ENCODE measurements around the gene ADGRF1. TPM values are rescaled to one million over a fixed set of nuclear protein-coding genes. Genes with fewer than 3 reads are reported as not detected.

Gene ADGRF1
- total and polyA plus RNA-seq, 4 donors, result 0.06 to 0.39 (median 0.35) TPM; not detected in 1

- peaks cover 2% of the 10 kb centered on the region for H3K9me3 ChIP-seq (ENCODE audit: control insufficient read depth, insufficient read depth, low read length)
- no peak for DNase-seq (ENCODE audit: low read depth in 4 of 6, low spot score in 6 of 6)
- no peak overlapping the region for H3K27ac ChIP-seq (ENCODE audit: low read depth, low read length)
- H3K36me3 ChIP-seq (ENCODE audit: control insufficient read depth, insufficient read depth, low read length), result no peaks in the 10 kb centered on the region
- H3K4me1 ChIP-seq (ENCODE audit: control insufficient read depth, insufficient read depth, low read length), result no peaks in the 10 kb centered on the region
- H3K4me3 ChIP-seq (ENCODE audit: low read depth, low read length), result no peak overlapping the region
- no peaks in the 10 kb centered on the region for H3K27me3 ChIP-seq (ENCODE audit: control insufficient read depth, insufficient read depth, low read length)
- 89% methylated on average over 1 of the region's 3 CpGs for WGBS (ENCODE audit: insufficient coverage)
Observed at GRCh38 chr6:47047097-47047478, 5.0 kb upstream of the ADGRF1 start.

GRCh38 chr6:47044397-47044796 lies 2.3 kb upstream of the ADGRF1 start:
- Histone ChIP-seq H3K27me3 (ENCODE audit: control insufficient read depth, insufficient read depth, low read length) (no peaks in the 10 kb centered on the region), H3K4me1 (ENCODE audit: control insufficient read depth, insufficient read depth, low read length) (no peaks in the 10 kb centered on the region), H3K36me3 (ENCODE audit: control insufficient read depth, insufficient read depth, low read length) (no peaks in the 10 kb centered on the region), H3K27ac (ENCODE audit: low read depth, low read length) (no peak overlapping the region), H3K9me3 (ENCODE audit: control insufficient read depth, insufficient read depth, low read length) (no peaks in the 10 kb centered on the region), H3K4me3 (ENCODE audit: low read depth, low read length) (no peak overlapping the region)
- 57% methylated on average over 1 of the region's 5 CpGs for WGBS (ENCODE audit: insufficient coverage)
- DNase-seq (ENCODE audit: low read depth in 4 of 6, low spot score in 6 of 6), result no peak

GRCh38 chr6:47043286-47043685 lies 1.2 kb upstream of the ADGRF1 start:
- no peaks in the 10 kb centered on the region for H3K4me1 ChIP-seq (ENCODE audit: control insufficient read depth, insufficient read depth, low read length)
- H3K36me3 ChIP-seq (ENCODE audit: control insufficient read depth, insufficient read depth, low read length), result no peaks in the 10 kb centered on the region
- no peak overlapping the region for H3K27ac ChIP-seq (ENCODE audit: low read depth, low read length)
- no peaks in the 10 kb centered on the region for H3K9me3 ChIP-seq (ENCODE audit: control insufficient read depth, insufficient read depth, low read length)
- DNase-seq (ENCODE audit: low read depth in 4 of 6, low spot score in 6 of 6), result no peak
- WGBS (ENCODE audit: insufficient coverage), result no CpG with 5 or more reads among the region's 1 CpG
- no peak overlapping the region for H3K4me3 ChIP-seq (ENCODE audit: low read depth, low read length)
- H3K27me3 ChIP-seq (ENCODE audit: control insufficient read depth, insufficient read depth, low read length), result no peaks in the 10 kb centered on the region

DNA sequence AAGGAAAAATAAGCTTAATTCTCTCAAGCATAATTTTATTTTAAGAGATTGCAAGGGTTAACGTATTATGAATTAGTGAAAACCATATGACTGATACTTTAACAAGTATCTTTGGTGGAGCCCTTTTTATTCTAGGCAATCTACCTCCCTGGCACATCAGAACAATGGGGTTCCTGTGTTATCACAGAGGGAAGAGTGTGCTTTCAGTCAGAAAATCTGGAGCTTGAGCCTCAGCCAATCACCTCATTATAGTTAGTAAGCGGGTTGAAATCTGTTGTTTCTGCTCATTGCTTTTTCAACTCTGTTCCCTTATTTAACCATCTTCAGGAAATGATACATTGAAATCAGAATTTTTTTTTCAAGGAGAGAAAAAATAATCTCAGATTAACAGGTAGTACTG lies 391 bp downstream of the ADGRF1 start:
- Histone ChIP-seq H3K4me3 (ENCODE audit: low read depth, low read length) (no peak overlapping the region), H3K4me1 (ENCODE audit: control insufficient read depth, insufficient read depth, low read length) (no peaks in the 10 kb centered on the region), H3K9me3 (ENCODE audit: control insufficient read depth, insufficient read depth, low read length) (no peaks in the 10 kb centered on the region), H3K27me3 (ENCODE audit: control insufficient read depth, insufficient read depth, low read length) (no peaks in the 10 kb centered on the region), H3K27ac (ENCODE audit: low read depth, low read length) (no peak overlapping the region), H3K36me3 (ENCODE audit: control insufficient read depth, insufficient read depth, low read length) (no peaks in the 10 kb centered on the region)
- DNase-seq (ENCODE audit: low read depth in 4 of 6, low spot score in 6 of 6), result peak in 2 of 6 donors; percentile 31 to 66
- no CpG with 5 or more reads among the region's 2 CpGs for WGBS (ENCODE audit: insufficient coverage)

DNA sequence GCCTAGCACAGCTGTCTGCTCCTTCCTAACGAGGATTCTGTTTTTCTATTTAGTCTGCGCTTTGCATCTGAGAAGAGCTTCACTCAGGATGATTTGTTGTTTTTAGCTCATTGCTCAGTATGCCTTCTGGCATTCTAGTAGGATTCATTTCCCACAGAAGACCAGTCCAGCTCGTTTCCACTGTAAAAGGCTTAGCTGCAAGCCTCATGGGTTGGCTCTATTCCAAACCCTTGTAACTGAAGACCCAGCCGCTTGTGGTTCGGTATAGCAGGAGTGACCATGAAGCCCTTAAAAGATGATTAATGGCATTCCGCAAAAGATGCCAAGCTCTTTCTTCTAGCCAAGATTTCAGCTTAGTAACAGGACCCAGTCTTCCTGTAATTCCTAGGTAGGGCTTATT lies 7.2 kb downstream of the ADGRF1 start:
- Histone ChIP-seq H3K27me3 (ENCODE audit: control insufficient read depth, insufficient read depth, low read length) (no peaks in the 10 kb centered on the region), H3K4me1 (ENCODE audit: control insufficient read depth, insufficient read depth, low read length) (no peaks in the 10 kb centered on the region), H3K9me3 (ENCODE audit: control insufficient read depth, insufficient read depth, low read length) (no peaks in the 10 kb centered on the region), H3K4me3 (ENCODE audit: low read depth, low read length) (no peak overlapping the region), H3K27ac (ENCODE audit: low read depth, low read length) (peak overlapping the region; percentile 34), H3K36me3 (ENCODE audit: control insufficient read depth, insufficient read depth, low read length) (no peaks in the 10 kb centered on the region)
- WGBS (ENCODE audit: insufficient coverage), result 0% methylated on average over 2 of the region's 6 CpGs
- DNase-seq (ENCODE audit: low read depth in 4 of 6, low spot score in 6 of 6), result peak in 5 of 6 donors; percentile 41 to 90 (median 54)

DNA sequence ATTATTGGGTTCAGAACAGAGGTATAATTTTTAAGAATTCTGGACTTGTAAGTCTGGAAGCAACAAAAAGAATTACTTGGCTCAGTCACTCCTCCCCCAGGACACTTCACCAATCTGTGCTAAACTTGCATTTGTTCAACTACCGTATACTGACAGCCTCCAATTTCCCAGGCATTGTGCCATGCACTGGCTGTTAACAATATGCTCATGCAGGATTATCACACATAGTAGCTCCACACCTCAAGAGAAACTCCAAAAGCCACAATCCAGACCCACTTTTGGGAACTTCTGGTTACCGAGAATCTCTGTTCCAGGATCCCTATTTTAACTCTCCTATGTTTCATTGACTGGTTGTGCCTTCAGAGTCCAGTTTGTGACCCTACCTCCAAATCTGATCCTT lies 7.7 kb downstream of the ADGRF1 start:
- no peaks in the 10 kb centered on the region for H3K27me3 ChIP-seq (ENCODE audit: control insufficient read depth, insufficient read depth, low read length)
- H3K9me3 ChIP-seq (ENCODE audit: control insufficient read depth, insufficient read depth, low read length), result no peaks in the 10 kb centered on the region
- peak in 2 of 6 donors; percentile 66 to 85 for DNase-seq (ENCODE audit: low read depth in 4 of 6, low spot score in 6 of 6)
- H3K36me3 ChIP-seq (ENCODE audit: control insufficient read depth, insufficient read depth, low read length), result no peaks in the 10 kb centered on the region
- H3K4me1 ChIP-seq (ENCODE audit: control insufficient read depth, insufficient read depth, low read length), result no peaks in the 10 kb centered on the region
- no peak overlapping the region for H3K4me3 ChIP-seq (ENCODE audit: low read depth, low read length)
- 18% methylated on average over 1 of the region's 2 CpGs for WGBS (ENCODE audit: insufficient coverage)
- H3K27ac ChIP-seq (ENCODE audit: low read depth, low read length), result peak overlapping the region; percentile 34

DNA sequence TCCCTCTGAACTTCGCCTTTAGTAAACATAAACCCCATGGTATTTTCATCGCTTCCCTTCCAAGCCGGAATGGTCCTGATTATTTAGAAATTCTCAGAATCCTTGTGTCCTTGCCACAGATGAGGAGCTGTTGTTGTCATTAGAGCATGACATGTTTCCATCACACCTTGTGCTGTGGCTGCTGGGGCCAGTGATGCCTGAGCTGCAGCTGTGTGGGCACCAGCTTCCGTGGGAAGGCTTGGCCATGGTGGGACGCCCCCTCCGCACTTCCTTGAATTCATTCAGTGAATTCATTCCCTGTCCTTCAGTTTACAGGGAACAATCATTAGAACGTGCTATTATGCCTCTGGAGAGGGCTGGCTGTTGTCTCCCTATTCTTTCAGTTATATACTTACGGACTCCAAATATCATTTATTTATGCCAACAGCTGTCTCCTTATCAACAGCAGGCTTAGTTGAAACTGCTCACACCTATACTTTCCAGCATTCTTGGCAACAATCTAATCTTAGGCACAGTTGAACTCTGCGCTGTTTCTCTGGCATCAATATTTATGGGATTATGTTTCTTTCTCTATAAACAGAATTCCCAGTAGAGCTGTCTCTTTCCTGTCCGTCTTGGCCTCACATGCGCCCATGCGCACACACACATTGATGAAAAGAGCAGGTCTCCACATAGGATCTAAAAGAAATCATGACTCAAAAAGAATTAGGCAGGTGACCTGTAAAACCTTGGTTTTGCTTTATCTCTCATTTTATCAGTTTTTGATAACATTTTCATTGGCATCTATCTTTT lies 9.0 kb downstream of the ADGRF1 start:
- DNase-seq (ENCODE audit: low read depth in 4 of 6, low spot score in 6 of 6), result no peak
- 80% methylated on average over 7 of the region's 12 CpGs for WGBS (ENCODE audit: insufficient coverage)
- H3K27ac ChIP-seq (ENCODE audit: low read depth, low read length), result no peak overlapping the region
- no peaks in the 10 kb centered on the region for H3K36me3 ChIP-seq (ENCODE audit: control insufficient read depth, insufficient read depth, low read length)
- H3K4me1 ChIP-seq (ENCODE audit: control insufficient read depth, insufficient read depth, low read length), result no peaks in the 10 kb centered on the region
- no peak overlapping the region for H3K4me3 ChIP-seq (ENCODE audit: low read depth, low read length)
- no peaks in the 10 kb centered on the region for H3K9me3 ChIP-seq (ENCODE audit: control insufficient read depth, insufficient read depth, low read length)
- H3K27me3 ChIP-seq (ENCODE audit: control insufficient read depth, insufficient read depth, low read length), result no peaks in the 10 kb centered on the region

GRCh38 chr6:47031656-47032055 lies 10.5 kb downstream of the ADGRF1 start:
- H3K9me3 ChIP-seq (ENCODE audit: control insufficient read depth, insufficient read depth, low read length), result no peaks in the 10 kb centered on the region
- no peak for DNase-seq (ENCODE audit: low read depth in 4 of 6, low spot score in 6 of 6)

DNA sequence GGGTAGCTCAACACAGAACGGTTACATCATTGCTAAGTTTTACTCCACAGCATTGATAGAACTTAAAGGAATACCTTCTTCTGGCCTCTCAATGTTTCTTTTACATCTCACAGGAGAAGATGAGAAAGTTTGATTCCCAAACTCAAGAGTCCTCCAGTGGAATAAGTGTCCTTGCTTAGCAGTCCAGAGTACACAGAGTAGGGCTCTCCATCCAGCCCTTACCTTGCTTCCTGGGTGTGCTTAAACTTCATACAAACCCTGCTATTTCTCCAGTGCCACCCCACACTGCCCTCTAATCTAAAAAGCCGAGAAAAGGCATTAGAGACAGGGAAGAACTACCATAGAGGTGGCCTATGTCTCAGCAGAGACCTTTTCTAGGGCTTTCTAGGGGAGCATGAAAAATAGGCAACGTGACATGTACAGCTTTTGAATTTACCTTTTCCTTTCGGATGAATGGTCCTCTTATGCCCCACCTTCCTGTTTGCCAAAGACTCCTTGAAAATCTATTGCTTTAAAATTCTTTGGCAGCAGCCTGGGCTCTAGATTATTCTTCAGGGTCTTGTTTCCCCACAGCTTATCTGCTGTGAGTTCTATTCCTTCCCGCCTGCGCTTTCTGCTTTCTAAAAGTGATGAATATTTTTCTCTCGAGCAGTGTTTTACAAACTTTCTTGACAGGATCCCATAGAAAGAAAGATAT lies 12.1 kb downstream of the ADGRF1 start:
- H3K27ac ChIP-seq (ENCODE audit: low read depth, low read length), result no peak overlapping the region

More at GRCh38 chr6:47031656-47032055, 10.5 kb downstream of the ADGRF1 start:
- no CpG with 5 or more reads among the region's 3 CpGs for WGBS (ENCODE audit: insufficient coverage)
- Histone ChIP-seq H3K36me3 (ENCODE audit: control insufficient read depth, insufficient read depth, low read length) (no peaks in the 10 kb centered on the region), H3K27ac (ENCODE audit: low read depth, low read length) (no peak overlapping the region), H3K27me3 (ENCODE audit: control insufficient read depth, insufficient read depth, low read length) (no peaks in the 10 kb centered on the region), H3K4me1 (ENCODE audit: control insufficient read depth, insufficient read depth, low read length) (no peaks in the 10 kb centered on the region), H3K4me3 (ENCODE audit: low read depth, low read length) (no peak overlapping the region)

More for the DNA sequence above, 12.1 kb downstream of the ADGRF1 start:
- Histone ChIP-seq H3K4me3 (ENCODE audit: low read depth, low read length) (no peak overlapping the region), H3K9me3 (ENCODE audit: control insufficient read depth, insufficient read depth, low read length) (no peaks in the 10 kb centered on the region), H3K4me1 (ENCODE audit: control insufficient read depth, insufficient read depth, low read length) (no peaks in the 10 kb centered on the region), H3K36me3 (ENCODE audit: control insufficient read depth, insufficient read depth, low read length) (no peaks in the 10 kb centered on the region), H3K27me3 (ENCODE audit: control insufficient read depth, insufficient read depth, low read length) (no peaks in the 10 kb centered on the region)
- 82% methylated on average over 2 of the region's 7 CpGs for WGBS (ENCODE audit: insufficient coverage)
- DNase-seq (ENCODE audit: low read depth in 4 of 6, low spot score in 6 of 6), result no peak
